H1 (cell line): Measurements from ENCODE around the gene SCAPER. TPM values are rescaled to one million over a fixed set of nuclear protein-coding genes. Genes with fewer than 3 reads are reported as not detected.

Experiments used
- RXRA ChIP-seq: IDR thresholded peaks from 2 replicates; pipeline ENCODE4 v1.6.1; 2011; ENCODE audit warnings: low read depth, mild to moderate bottlenecking, low read length, moderate library complexity; ENCODE audit not compliant: insufficient read depth
- SP1 ChIP-seq: IDR thresholded peaks from 2 replicates; pipeline ENCODE4 v1.6.1; 2011; ENCODE audit warnings: low read depth, low read length
- polyA plus RNA-seq, 7 experiments: library from polyadenylated mRNA; depleted of rRNA in 3 of 7; stranded (reverse) in 5 of 7; unstranded in 2 of 7; fragments of >200 nt in 5 of 7; fragments of 200-250 nt in 2 of 7; gene quantifications; 1 replicate in 5 of 7; 2 replicates in 1 of 7; 4 replicates in 1 of 7; pipeline versions ENCODE4 v1.2.1 to v1.2.3, GENCODE V29; 2011 to 2013; ENCODE audit warnings: missing spikeins in 2 of 7, mixed read lengths in 2 of 7
- total RNA-seq: library from RNA; stranded (reverse); fragmentation: NEBNext Ultra II Directional; extraction: Animal tissue kit (Norgen Biotek cat#: 25700); gene quantifications from 2 replicates; pipeline ENCODE4 v1.2.1, GENCODE V29; 2021

SCAPER gene
- total and polyA plus RNA-seq, 2 of the 8 experiments (the other 6 are each of a cell fraction or from before 2014, with no cell fraction given), result 1.6 to 6.8 TPM

- TF ChIP-seq SP1 (no peak), RXRA (no peak)
These were observed 148.8 kb downstream of the SCAPER start (continued) for GRCh38 chr15:76756381-76756780.
